ENCODE results near the gene CDH4.

Gene CDH4

DNA sequence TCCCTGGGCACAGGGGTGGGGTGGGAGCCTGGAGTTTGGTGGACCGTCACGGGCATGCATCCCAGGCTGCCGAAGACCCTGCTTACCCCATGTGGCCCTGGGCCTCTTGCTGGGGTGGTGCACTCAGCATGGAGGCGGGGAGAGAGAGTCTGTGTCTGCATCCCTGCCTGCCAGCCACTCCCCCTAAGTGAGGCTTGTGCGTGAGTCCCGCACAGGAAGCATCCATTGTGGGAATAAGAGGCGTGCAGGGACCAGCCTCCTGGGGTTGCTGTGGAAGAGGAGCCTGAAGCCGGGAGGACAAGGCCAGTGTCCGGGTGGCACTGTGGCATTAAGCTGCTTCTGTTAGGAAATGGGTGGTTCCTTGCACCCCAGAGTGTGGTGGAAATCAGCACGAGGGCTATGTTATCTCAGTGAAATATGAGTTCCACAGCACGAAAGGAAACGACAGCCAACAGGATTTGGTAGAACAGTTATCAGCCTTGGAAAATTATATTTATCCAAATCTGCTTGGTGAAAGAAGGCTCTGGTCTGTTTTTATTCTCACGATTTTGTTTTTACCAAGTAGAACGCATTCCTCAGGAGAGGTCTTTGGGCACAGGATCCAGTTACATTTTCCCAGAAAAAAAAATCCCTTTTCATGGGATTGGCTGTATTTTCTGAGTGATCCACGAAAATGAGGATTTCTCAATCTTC, 35.7 kb downstream of the CDH4 start:
- DNase-seq: no peak

DNA sequence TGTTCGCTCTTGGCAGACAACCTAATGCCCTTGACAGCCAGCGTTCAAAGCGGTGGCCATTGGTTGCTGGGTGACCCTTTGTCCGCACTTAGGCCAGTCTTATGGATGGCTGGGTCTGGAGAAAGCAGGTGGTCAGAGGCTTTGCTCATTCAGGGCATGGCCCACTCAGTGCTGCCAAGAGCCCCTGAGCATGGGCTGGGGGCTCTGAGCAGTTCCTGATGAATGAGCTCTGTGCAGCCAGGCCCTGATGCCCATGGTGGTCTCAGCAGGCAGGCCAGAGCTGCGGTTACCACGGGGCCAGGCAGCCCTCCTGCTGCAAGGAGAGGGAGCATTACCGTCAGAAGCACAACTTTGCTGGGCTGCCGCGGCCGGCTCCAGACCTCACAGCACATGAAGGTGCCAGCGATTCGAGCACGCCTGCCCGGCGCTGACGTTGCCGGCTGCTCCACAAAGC, 36.3 kb downstream of the CDH4 start:
- DNase-seq: no peak

DNA sequence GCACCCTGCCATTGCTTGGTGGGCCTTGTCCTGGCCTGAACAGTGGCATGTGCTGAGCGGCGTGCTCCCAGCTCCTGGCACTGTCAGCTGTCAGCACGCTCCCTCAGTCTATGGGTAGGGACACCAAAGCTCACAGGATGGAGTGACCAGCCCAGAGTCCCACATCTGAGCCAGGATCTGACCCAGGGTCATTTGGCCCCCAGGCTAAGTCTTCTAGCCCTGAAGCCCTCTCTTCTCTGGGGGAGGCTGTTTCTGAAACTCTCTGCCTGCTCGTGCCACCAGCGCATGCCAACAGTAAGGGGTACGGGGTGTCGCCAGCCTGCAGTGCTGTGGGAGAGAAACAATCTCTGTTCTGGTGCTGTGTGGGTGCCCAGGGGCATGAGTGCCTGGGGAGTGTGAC, 37.1 kb downstream of the CDH4 start:
- DNase-seq: no peak

DNA sequence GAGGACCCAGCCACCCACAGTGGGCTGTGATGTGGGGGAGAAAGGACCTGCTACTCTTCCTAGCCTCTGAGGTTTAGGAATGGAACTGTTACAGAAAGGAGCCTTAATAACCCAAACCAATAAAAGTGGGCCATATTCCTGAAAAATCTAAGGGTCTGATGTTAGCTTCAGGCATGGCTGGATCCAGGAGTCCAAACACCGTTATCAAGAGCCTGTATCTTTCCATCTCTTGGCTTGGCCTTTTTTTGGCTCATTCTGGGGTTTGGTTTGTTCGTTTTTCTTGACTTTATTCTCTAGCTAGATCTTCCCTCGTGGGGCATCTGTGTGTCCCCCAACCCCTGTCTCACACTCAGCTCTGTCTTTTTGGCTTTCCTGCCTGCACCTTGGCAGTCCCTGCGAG, 38.7 kb downstream of the CDH4 start:
- DNase-seq: no peak

DNA sequence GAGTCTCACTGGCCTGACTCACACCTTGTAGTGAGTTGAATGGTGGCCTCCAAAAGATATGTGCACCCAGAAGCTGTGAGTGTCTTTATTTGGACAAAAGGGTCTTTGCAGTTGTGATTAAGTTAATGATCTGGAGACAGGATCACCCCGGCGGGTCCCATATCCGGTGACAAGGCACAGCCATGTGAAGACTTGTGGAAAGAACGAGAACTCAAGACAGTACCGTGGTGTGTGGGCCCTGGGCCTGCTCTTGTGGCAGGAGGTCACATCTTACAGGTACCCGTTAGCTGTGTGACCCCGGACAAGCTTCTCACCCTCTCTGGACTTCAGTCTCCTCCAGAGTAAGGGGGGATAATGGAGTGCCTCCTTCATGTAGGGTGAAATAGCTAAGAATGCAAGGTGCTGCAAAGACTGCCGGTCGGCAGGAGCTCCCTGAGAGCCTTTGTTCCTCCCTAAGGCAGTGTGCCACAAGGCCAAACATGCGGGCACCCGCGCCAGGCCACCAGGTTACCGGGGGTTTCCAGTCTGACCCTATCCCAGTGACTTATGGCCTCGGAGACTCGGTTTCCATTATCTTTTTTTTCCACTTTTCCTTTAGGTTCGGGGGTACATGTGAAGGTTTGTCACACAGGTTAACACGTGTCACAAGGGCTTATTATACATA, 39.2 kb downstream of the CDH4 start:
- no peak for DNase-seq

DNA sequence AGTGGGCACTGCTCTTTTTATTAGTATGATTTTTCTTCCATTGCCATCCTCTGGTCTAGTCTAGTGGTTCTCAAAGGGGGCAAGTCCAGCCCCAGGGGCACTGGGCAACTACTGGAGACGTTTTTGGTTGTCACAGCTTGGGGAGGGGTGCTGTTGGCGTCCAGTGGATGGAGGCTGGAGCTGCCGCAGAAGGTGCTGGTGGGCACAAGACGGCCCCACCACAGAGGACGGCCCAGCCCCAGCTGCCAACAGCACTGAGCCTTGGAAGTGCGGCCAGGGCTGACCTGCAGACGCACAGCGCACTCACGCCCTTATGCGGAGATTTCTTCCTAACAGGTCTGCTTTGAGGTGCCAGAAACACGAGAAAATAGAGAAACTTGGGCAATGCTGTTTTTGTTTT, 40.3 kb downstream of the CDH4 start:
- DNase-seq: no peak

DNA sequence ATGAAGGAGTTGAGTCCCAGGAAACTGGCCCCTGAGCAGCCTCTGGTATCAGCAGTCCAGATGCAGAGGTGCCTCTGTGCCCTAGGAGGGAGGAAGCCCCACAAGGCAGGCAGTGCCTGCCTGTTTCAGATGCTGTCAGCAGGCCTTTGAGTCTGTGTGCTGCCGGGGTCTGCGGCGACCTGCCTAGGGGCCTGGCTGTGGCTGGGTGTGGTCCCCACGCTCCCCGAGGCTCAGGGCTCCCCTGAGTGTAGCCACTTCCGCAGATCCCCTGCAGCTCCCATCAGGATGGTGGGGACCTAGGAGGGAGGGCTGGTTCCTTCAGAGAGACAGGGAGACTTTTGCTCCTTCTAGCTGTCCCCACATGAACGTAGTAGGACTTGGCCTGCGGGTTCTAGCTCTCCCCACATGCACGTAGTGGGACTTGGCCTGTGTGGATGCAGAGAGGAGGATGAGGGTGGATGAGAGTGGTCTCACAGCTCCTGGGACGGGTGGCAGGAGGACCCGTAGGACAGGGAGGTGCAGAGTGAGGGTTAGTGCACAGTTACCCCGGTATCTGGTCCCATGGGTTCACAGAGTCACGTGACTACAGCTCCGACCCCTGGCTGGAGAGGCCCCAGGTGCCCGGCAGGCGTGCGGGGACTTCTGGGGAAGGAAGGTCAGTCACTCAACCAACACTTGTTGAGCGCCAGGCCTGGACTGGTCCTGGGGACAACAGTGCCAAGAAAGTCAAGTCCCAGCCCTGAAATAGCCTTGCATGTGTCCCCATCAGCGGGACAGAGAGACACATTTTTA, 41.0 kb downstream of the CDH4 start:
- DNase-seq: no peak

DNA sequence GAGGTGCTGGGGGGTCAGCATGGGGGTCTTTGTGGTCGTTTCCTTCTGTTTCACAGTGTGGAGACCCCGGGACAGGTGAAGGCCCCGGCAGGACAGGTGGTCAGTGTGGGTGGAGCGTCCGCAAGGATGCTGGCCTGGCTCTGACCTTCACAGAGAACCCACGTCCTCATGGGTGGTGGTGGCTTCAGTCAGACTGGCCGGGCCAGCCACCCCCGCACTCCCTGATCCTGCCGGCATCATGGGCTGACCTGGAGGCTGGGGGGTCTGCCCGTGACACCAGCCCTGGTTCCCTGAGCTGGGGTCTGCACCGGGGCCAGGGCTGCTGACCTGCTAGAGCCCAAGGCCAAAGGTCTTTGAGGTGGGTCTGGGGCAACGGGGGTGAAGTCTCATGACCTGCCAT, 41.9 kb downstream of the CDH4 start:
- DNase-seq: no peak

DNA sequence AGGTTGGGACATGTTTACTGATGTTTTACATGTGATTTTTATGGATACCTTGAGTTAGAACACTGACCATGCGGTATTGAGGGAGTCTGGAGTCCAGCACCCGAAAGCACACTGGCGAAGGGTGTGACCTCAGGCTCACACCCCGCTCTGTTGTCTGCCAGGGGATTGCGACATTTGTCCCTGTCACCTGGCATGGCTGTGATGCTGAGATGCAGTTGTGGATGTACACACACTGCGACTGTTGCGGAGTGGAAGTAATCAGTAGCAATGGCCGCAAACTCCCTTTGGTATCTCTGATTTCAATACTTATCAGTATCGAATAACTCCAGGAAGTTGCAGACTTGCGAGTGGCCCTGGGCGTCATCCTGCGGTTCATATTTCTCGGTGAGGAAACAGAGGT, 43.2 kb downstream of the CDH4 start:
- DNase-seq: no peak

DNA sequence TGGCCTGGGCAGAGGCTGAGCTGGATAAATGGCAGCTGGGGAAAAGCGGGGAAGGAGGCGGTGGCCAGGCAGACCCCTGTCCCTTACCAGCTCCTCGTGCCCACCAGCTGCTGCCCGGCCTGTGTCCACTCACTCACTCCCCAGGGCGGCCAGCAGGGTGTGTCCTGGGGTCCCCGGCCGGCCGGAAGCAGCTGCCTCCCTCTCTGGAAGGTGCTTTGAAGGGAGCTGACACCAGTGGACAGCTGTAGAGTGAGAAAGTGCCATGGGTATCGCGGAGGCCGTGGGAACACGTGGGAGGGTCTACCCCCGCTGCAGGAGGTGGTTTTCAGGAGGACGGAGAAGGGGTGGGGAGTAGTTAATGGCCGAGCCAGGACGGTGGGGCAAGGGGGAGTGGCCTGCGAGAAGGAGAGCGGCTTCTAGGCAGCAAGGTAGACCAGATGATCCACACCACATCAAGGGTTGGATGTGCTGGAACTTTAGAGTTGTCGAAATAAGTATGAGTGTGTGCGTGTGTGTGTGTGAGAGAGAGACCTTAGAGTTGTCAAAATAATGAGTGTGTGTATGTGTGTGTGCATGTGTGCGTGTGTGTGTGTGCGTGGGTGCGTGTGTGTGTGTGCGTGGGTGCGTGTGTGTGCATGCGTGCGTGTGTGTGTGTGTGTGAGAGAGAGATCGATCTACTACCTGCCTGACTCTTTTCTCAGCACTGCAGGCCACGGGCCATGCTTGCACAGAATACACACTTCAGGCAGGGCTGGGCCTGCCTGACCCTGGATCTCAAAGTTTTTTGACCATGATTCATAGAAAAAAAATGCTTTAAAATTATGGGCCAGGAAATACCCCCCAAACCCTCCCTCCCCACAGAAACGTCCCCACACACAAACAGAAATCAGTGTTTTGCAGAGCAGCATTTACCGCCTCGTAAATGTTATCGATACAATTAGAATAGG, 43.9 kb downstream of the CDH4 start:
- no peak for DNase-seq

DNA sequence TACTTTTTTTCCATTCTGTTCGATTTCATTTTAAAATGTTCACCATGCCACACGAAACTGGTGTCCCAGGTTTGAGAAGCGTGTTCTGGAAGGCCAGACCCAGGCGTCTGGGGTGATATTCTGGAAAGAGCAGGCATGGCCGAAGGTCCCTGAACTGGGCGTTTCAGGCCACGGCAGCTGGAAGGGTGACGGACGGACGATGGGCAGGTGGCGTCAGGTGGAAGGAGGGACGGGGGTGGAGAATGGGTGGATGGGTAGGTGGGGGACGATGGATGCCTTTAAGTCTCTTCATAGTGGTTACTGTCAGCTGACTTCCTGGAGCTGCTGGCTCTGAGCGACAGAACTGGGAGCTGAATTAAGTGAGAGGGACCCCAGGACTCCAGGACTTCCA, 44.6 kb downstream of the CDH4 start:
- DNase-seq: no peak

DNA sequence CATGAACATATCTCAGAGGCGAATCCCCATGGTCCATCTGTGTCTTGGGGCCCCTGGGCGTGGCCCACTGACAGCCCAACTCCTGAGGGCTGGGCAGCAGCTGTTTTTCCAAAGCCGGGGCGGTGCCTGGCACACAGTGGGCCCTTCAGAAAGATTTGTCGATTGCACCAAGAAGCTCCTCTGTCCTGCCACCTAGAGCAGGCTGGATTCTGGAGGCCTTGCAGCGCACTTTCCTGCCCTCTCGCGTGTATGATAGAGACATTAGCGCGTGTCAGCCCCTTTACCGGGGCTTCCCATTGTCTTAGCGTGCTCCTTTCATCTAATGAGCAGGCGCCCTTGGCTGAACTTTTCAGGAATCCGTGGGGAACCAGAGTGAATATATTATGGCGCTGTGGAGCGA, 45.4 kb downstream of the CDH4 start:
- DNase-seq: no peak

DNA sequence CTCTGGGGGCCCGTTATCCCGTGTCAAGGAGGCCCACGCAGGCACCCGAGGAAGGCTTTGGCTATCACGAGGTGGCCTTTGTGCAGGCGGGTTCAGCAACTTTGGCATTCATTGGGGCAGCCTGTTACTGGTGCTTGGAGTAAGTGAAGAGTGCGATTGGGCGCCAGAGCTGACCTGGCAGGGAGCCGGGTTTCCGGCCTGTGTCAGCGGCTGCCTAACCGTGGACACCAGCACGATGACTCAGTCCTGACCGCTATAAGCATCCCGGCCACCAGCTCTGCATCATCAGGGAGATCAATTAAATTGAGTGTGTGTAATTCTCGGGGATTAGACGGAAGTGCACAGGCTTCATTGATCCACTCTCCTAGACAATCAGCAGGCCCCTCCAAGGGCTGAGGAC, 45.9 kb downstream of the CDH4 start:
- DNase-seq: no peak

DNA sequence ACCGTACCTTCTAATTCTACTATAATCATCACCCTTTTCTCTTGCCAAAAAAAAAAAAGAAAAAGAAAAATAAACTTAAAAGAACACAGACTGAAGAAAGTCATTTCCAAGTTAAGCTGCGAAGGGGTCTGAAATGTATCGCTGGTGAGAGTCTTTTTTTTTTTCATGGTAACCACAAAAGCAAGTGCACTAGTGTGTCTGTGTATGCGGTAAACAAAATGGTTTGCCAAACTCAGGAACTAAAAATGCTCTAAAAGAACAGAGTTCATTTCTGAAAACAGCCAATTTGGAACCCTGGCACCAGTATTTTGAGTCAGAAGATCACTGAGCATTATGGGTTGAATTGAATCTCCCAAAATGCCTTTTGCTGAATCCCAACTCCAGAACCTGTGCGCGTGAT, 46.6 kb downstream of the CDH4 start:
- DNase-seq: no peak

DNA sequence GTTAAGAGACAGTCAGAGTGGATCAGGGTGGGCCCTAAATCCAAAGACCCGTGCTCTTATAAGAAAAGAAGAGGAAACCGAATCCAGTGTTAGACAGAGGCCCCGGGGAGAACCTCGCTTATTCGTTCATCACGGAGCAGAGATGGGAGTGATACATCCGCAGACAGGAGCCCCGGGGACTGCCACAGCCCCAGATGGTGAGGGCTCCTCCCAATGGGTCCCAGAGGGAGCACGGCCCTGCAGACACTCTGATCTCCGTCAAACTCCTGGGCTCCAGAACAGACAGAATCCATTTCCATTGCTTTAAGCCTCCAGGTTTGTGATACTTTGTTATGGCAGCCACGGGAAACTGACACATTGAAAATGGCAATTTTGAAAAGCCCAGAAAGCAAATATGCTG, 47.0 kb downstream of the CDH4 start:
- no peak for DNase-seq

DNA sequence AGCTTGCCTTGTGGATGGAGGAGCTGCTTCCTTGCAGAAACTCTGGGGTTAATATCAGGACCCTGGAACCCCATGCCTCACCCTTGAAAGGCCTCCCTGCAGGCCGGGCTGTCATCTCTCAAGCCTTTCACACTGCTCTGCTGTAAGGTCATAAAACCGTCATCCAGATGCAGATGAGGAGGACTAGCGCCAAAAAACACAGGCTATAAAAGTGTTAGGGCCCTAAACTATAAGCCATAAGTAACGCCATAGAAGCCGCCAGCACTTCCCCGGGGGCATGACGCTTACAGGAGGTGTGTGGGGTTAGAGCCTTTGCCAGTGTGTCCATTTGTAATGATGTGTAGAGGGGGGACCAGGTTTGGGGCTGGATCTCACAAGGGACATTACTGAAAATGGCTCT, 47.6 kb downstream of the CDH4 start:
- DNase-seq: no peak

DNA sequence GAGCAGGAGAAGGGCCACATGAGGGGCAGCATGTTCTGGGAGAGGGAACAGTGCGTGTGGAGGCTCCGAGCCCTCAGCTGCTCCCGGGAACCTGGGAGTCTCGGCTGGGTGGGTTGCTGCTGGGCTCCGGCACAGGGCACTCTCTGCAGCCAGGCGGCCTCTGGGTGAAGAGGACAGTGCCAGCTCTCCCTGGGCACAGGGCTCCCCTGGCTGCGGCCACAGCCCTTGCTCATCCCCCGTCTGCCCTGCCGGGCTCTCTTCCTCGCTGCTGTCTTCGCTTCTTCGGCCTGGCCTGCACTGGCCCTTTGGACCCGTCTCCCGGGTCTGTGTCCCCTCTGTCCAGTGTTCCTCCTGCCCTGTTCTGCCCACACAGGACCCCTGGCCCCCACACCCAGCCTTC, 48.2 kb downstream of the CDH4 start:
- no peak for DNase-seq

DNA sequence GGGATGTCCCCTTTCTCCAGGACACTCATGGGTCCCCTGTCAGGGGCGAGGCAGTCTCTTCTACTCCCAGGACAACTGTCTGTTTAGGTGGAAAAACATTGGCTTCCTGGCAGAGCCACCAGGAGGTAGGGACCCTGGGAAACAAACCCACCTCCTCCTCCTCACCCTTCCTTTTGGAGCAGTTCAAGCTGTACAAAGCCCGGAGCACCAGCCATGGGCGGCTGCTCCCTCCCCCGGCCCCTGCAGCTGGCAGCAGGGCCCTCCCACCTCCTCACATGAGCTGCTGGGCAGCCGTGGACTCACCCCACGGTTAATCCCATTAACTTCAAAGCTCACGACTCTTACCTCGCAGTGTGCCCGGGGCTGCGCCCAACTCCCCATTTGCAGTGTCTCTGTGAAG, 48.6 kb downstream of the CDH4 start:
- no peak for DNase-seq

DNA sequence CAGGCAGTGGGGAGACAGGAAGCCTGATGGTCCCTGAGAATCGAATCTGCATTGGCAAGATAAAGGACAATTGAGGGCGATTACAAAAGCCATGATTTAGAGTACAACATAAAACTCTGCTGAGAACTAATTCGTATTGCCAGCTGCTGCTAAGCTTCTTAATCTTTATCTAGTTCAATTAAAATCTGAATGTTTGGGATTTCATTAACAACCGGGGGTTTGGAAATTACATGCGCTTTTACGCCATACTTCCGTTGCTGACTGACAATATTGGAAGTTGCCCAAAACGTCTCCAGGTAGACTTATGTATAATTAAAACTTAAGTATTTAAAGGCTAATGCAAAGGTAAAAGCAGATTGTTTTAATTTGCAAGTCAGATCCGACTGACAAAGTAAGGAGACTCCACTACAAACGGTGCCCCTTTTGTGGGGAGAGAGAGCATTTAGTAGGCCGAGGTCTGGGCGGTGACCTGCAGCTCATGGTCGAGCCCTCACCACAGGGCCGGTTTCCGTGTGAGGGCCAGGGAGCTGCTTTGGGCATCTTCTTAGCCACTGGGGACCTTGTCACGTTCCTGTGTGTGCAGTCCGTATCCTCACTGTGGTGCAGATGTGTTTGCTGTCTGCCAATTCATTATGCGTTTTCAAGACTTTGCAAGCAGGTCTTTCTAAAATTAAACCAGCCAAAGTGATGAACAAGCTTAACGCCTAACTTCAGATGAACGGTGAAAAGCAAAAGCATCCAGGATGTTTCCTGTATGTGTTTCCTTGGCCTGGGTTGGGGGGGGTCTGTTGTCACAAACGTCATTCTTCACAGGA, 49.9 kb downstream of the CDH4 start:
- no peak for DNase-seq

DNA sequence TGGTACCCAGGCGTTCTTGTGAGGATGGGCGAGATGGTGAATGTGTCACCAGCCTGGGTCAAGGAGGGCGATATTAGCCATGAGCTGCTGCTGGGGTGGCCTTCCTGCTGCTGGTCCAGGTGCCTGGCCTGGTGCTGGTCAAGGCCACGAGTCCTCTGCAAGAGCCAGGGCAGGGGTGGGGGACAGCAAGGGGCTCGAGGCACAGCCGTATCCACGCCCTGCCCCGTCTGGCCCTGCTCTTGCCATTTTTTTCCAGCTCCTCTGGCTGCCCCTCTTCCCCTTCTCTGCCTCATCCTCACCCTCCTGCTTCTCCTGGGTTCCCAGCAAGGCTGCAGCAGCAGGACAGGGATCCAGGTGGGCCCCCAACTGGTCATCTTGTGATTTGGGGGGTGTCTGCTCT, 51.2 kb downstream of the CDH4 start:
- no peak for DNase-seq

DNA sequence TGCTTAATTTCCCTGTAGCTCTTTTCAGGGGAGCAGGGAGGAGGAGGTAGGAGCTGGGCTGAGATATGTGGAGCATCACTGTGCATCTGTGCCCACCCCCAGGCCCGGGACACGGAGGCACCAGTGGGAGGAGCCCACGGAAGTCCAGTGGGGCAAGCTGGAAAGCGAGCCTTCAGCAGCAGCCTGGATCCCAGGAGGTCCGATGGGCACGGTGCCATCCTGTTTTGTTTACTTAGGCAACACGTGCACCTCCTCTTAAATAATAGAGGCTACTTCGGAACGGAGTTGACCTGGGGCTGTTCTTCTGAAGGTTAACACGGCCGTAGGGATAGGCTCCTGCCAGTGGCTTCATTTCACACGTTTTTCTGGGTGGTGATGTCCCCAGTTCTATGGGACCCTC, 51.6 kb downstream of the CDH4 start:
- DNase-seq: no peak

DNA sequence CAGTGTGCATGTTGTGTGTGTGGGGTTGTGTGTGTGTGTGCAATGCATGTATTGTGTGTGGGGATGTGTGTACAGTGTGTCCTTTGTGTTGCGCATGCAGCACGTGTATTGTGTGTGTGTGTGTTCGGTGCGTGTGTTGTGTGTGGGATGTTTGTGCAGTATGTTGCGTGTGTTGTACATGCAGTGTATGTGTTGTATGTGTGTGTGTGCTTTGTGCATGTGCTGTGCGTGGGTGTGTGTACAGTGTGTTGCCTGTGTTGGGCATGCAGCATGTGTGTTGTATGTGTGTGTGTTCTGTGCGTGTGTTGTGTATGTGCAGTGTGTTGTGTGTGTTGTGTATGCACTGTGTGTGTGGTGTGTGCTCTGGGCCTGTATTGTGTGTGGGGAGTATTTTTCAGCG, 52.7 kb downstream of the CDH4 start:
- no peak for DNase-seq

All from NCI-H2107 (cell line).